ENCODE data around the gene DIS3L2.

Gene DIS3L2

DNA sequence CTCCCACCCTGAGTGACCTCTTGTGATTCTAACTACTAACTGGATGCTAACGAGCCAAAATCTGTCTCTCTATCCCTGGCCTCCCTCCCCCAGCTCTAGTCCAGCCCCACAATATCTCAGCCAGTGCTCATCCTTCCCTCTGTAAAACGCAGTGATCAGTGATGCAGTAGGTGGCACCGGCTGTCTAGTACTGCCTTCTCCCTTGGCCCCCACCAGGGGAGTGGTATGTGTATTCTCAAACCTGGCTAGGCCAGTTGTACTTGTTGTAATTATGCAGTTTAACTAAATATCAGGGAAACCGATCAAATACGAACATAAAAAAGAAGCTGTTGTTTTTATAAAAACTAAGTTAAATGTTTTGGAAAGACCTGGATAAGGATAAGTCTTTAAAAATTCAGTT is 303.8 kb downstream of the DIS3L2 start:
- Histone ChIP-seq H3K27me3 (ENCODE audit: control insufficient read depth in 1 of 2, insufficient read depth in 2 of 2, low read length in 2 of 2) (no peaks in the 10 kb centered on the region), H3K4me3 (ENCODE audit: low read depth in 1 of 2, low read length in 2 of 2) (no peak overlapping the region), H3K36me3 (ENCODE audit: control insufficient read depth in 1 of 2, insufficient read depth in 2 of 2, low read length in 2 of 2) (peaks cover 0 to 38% of the 10 kb centered on the region in 2 donors), H3K9ac (ENCODE audit: low read depth in 1 of 2, low read length in 2 of 2) (no peak overlapping the region), H3K4me1 (ENCODE audit: control insufficient read depth in 1 of 2, insufficient read depth in 2 of 2, low read length in 2 of 2) (no peaks in the 10 kb centered on the region), H3K9me3 (ENCODE audit: control insufficient read depth in 1 of 2, low read length in 2 of 2) (no peaks in the 10 kb centered on the region), H3K27ac (ENCODE audit: low read depth, low read length) (no peak overlapping the region)

DNA sequence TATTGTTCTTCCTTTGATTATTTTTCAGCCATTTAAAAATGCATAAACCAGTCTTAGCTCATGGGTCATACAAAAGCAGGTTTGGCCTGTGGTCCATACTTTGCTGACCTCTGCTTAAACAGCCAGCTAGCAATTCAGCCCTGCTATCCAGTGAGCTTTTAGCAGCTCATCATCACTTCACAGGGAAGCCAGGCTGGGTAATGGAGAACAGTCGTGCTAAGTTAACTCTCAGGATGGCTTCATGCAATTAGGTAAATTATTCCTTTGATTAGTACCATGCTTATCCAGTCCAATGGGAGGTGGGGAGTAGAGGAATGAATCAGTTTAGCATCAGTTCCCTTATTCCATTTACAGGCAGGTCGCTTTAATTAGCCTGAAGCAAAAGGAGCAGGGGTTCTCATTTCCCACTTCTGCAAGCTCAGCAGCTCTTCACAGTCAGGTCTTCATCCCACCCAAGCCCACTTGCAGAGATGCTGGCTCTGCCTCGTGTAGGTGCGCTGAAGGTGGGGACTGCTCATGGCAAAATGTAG is 307.2 kb downstream of the DIS3L2 start:
- Histone ChIP-seq H3K27me3 (ENCODE audit: control insufficient read depth in 1 of 2, insufficient read depth in 2 of 2, low read length in 2 of 2) (no peaks in the 10 kb centered on the region), H3K36me3 (ENCODE audit: control insufficient read depth in 1 of 2, insufficient read depth in 2 of 2, low read length in 2 of 2) (peaks cover 0 to 29% of the 10 kb centered on the region in 2 donors), H3K4me1 (ENCODE audit: control insufficient read depth in 1 of 2, insufficient read depth in 2 of 2, low read length in 2 of 2) (no peaks in the 10 kb centered on the region), H3K4me3 (ENCODE audit: low read depth in 1 of 2, low read length in 2 of 2) (no peak overlapping the region), H3K27ac (ENCODE audit: low read depth, low read length) (no peak overlapping the region), H3K9ac (ENCODE audit: low read depth in 1 of 2, low read length in 2 of 2) (no peak overlapping the region), H3K9me3 (ENCODE audit: control insufficient read depth in 1 of 2, low read length in 2 of 2) (no peaks in the 10 kb centered on the region)

DNA sequence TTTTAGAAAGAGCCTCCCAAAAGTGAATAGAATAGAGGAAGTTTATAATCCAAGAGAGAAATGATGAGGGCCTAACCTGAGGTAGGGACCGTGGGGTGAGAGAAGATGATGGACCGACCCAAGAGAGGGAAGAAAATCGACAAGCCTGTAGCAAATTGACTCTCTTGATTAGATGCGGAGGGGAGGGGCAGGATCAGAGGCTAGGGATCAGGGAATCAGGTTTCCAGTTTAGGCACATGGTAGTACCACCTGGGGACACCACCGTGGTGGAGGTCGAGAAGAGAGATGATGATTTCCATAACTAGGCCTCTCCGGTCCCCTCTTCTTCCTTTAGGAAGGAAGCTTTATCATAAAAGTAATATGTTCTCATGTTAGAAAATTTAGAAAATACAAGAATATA is 308.4 kb downstream of the DIS3L2 start:
- no peak overlapping the region for H3K9ac ChIP-seq (ENCODE audit: low read depth in 1 of 2, low read length in 2 of 2)
- peaks cover 0 to 18% of the 10 kb centered on the region in 2 donors for H3K36me3 ChIP-seq (ENCODE audit: control insufficient read depth in 1 of 2, insufficient read depth in 2 of 2, low read length in 2 of 2)
- H3K27me3 ChIP-seq (ENCODE audit: control insufficient read depth in 1 of 2, insufficient read depth in 2 of 2, low read length in 2 of 2), result no peaks in the 10 kb centered on the region
- no peaks in the 10 kb centered on the region for H3K9me3 ChIP-seq (ENCODE audit: control insufficient read depth in 1 of 2, low read length in 2 of 2)
- H3K4me3 ChIP-seq (ENCODE audit: low read depth in 1 of 2, low read length in 2 of 2), result no peak overlapping the region
- no peaks in the 10 kb centered on the region for H3K4me1 ChIP-seq (ENCODE audit: control insufficient read depth in 1 of 2, insufficient read depth in 2 of 2, low read length in 2 of 2)
- no peak overlapping the region for H3K27ac ChIP-seq (ENCODE audit: low read depth, low read length)

DNA sequence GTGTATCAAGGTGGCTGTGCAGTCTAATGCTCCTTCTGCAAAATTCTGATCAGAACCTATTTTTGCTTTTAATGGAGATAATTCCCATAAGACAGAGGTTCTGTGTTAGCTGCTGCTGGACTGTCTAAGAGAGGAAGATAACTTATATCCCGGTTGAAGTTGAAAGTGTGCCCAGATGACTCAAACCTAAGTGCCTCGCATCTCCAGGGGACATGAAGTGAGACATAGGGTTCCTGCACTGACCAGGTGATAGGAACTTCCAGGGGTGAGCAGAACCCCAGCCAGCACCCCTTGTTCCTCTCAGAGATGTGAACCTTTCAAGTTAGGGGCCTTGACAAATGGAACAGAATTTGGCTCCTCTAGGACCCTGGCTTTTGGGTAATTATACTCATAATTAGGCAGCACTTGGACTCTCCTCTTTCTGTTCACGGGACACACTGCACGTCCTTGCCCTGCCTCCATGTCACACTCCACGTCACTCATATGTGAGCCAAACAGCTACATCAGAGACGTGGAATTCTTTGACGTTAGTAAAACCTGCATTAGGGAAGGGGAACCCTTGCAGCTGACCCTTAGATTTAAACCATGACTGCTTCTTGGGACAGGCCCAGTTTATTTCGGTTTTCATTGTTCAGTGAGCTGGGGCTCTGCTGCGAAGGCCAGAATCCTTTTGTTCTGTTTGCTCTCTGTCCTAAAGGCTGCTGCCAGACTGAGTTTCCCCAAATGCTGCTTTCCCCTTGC is 312.6 kb downstream of the DIS3L2 start:
- Histone ChIP-seq H3K27ac (ENCODE audit: low read depth, low read length) (no peak overlapping the region), H3K36me3 (ENCODE audit: control insufficient read depth in 1 of 2, insufficient read depth in 2 of 2, low read length in 2 of 2) (peaks cover 0 to 13% of the 10 kb centered on the region in 2 donors), H3K27me3 (ENCODE audit: control insufficient read depth in 1 of 2, insufficient read depth in 2 of 2, low read length in 2 of 2) (no peaks in the 10 kb centered on the region), H3K9ac (ENCODE audit: low read depth in 1 of 2, low read length in 2 of 2) (no peak overlapping the region), H3K4me1 (ENCODE audit: control insufficient read depth in 1 of 2, insufficient read depth in 2 of 2, low read length in 2 of 2) (no peaks in the 10 kb centered on the region), H3K4me3 (ENCODE audit: low read depth in 1 of 2, low read length in 2 of 2) (no peak overlapping the region), H3K9me3 (ENCODE audit: control insufficient read depth in 1 of 2, low read length in 2 of 2) (no peaks in the 10 kb centered on the region)

DNA sequence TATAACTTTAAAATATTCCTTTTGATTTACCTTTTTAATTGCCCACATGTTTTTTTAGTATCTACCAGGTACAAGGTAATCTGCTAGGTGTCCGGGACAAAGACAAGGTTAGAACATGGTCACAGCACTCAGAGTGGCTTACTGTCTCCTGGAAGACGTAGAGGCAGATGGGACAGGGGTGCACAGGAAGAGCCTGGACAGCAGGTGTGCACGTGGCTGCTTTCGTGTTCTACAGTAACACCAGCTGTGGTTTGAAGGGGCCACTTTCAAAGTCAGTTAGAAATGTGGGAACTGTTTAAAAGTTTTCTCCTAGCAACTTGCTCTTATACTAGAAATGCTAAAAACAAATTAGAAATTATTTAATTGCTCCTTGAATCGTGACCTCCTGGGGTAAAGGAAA is 314.2 kb downstream of the DIS3L2 start:
- no peak overlapping the region for H3K27ac ChIP-seq (ENCODE audit: low read depth, low read length)

DNA sequence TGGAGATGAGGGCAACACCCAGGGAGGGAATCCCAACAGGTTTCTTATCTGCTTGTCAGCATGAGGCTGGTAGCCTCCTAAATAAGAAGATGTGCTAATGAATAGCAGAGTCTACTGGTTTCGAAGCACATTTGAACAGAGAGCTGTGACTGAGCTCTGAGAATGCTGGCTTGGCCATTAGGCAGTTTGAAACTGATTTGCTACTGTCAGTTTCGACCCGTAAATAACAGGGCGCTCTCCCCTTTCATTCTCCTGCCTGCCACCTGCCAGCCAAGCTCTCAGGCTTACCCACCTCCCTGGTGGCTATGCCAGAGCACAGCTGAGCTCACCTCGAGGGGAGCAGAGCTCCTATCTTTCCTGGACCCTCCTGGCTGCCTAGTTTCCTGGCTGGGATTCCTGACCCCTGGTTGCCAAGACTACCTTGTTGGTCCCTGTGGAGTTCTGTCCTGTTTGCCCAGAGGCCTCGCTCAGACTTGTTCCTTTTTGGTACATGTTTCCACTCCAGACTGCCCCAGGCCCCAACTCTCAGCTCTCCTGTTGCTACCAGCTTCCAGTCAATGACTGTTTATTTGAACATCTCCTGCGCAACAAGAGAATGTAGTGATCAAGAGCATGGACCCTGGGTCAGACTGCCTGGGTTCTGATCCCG is 314.7 kb downstream of the DIS3L2 start:
- H3K4me3 ChIP-seq (ENCODE audit: low read depth in 1 of 2, low read length in 2 of 2), result no peak overlapping the region
- no peak overlapping the region for H3K27ac ChIP-seq (ENCODE audit: low read depth, low read length)
- peaks cover 0 to 17% of the 10 kb centered on the region in 2 donors for H3K36me3 ChIP-seq (ENCODE audit: control insufficient read depth in 1 of 2, insufficient read depth in 2 of 2, low read length in 2 of 2)
- no peaks in the 10 kb centered on the region for H3K9me3 ChIP-seq (ENCODE audit: control insufficient read depth in 1 of 2, low read length in 2 of 2)
- H3K27me3 ChIP-seq (ENCODE audit: control insufficient read depth in 1 of 2, insufficient read depth in 2 of 2, low read length in 2 of 2), result no peaks in the 10 kb centered on the region
- H3K9ac ChIP-seq (ENCODE audit: low read depth in 1 of 2, low read length in 2 of 2), result no peak overlapping the region
- H3K4me1 ChIP-seq (ENCODE audit: control insufficient read depth in 1 of 2, insufficient read depth in 2 of 2, low read length in 2 of 2), result no peaks in the 10 kb centered on the region

More for the DNA sequence above, 314.2 kb downstream of the DIS3L2 start:
- H3K27me3 ChIP-seq (ENCODE audit: control insufficient read depth in 1 of 2, insufficient read depth in 2 of 2, low read length in 2 of 2), result no peaks in the 10 kb centered on the region
- no peaks in the 10 kb centered on the region for H3K4me1 ChIP-seq (ENCODE audit: control insufficient read depth in 1 of 2, insufficient read depth in 2 of 2, low read length in 2 of 2)
- H3K4me3 ChIP-seq (ENCODE audit: low read depth in 1 of 2, low read length in 2 of 2), result no peak overlapping the region
- H3K36me3 ChIP-seq (ENCODE audit: control insufficient read depth in 1 of 2, insufficient read depth in 2 of 2, low read length in 2 of 2), result peaks cover 0 to 16% of the 10 kb centered on the region in 2 donors
- H3K9me3 ChIP-seq (ENCODE audit: control insufficient read depth in 1 of 2, low read length in 2 of 2), result no peaks in the 10 kb centered on the region
- no peak overlapping the region for H3K9ac ChIP-seq (ENCODE audit: low read depth in 1 of 2, low read length in 2 of 2)

DNA sequence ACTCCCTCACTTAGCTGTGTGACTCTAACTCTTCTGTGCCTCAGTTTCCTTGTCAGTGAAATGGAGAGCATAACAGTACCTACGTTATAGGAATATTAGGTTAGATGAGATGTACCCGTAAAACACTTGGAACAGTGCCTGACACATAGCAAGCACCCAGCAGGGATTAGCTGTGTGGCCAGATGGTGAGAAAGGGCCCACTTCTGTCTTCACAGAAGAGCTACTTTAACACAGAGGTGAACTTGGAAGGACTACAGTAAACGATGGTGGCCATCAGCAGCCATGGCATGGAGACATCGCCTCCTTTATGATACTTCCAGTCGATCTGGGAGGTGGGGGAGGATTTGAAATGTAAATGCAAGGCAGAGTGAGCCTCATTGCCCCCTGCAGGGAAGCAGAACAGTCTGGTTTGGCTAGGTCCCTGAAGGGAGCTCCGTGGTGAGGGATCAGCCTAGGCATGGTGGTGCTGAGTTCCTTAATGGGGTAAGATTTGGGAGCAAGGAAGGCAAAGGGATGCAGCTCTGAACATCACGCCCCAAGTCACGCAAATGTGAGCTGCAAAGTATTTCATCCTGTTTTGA is 315.3 kb downstream of the DIS3L2 start:
- no peak overlapping the region for H3K27ac ChIP-seq (ENCODE audit: low read depth, low read length)
- H3K36me3 ChIP-seq (ENCODE audit: control insufficient read depth in 1 of 2, insufficient read depth in 2 of 2, low read length in 2 of 2), result peaks cover 0 to 17% of the 10 kb centered on the region in 2 donors
- H3K4me3 ChIP-seq (ENCODE audit: low read depth in 1 of 2, low read length in 2 of 2), result no peak overlapping the region
- no peaks in the 10 kb centered on the region for H3K27me3 ChIP-seq (ENCODE audit: control insufficient read depth in 1 of 2, insufficient read depth in 2 of 2, low read length in 2 of 2)
- no peaks in the 10 kb centered on the region for H3K4me1 ChIP-seq (ENCODE audit: control insufficient read depth in 1 of 2, insufficient read depth in 2 of 2, low read length in 2 of 2)
- H3K9ac ChIP-seq (ENCODE audit: low read depth in 1 of 2, low read length in 2 of 2), result no peak overlapping the region
- H3K9me3 ChIP-seq (ENCODE audit: control insufficient read depth in 1 of 2, low read length in 2 of 2), result no peaks in the 10 kb centered on the region

DNA sequence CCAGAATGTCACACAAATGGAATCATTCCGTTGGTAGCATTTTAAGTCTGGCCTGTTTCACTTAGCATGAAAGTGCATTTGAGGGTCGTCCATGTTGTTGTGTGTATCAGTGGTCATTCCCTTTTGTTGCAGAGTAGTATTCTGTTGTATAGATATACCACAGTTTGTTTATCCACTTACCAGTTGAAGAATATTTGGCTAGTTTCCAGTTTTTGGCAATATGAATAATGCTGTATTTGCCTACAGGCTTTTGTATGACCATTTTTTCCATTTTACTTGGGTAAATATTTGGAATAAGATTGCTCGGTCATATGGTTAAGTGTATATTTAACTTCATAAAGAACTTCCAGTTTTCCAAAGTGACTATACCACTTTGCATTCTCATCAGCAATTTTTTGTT is 317.0 kb downstream of the DIS3L2 start:
- Histone ChIP-seq H3K4me3 (ENCODE audit: low read depth in 1 of 2, low read length in 2 of 2) (no peak overlapping the region), H3K36me3 (ENCODE audit: control insufficient read depth in 1 of 2, insufficient read depth in 2 of 2, low read length in 2 of 2) (peaks cover 0 to 4% of the 10 kb centered on the region in 2 donors), H3K27me3 (ENCODE audit: control insufficient read depth in 1 of 2, insufficient read depth in 2 of 2, low read length in 2 of 2) (no peaks in the 10 kb centered on the region), H3K9me3 (ENCODE audit: control insufficient read depth in 1 of 2, low read length in 2 of 2) (no peaks in the 10 kb centered on the region), H3K27ac (ENCODE audit: low read depth, low read length) (no peak overlapping the region), H3K4me1 (ENCODE audit: control insufficient read depth in 1 of 2, insufficient read depth in 2 of 2, low read length in 2 of 2) (no peaks in the 10 kb centered on the region), H3K9ac (ENCODE audit: low read depth in 1 of 2, low read length in 2 of 2) (no peak overlapping the region)

DNA sequence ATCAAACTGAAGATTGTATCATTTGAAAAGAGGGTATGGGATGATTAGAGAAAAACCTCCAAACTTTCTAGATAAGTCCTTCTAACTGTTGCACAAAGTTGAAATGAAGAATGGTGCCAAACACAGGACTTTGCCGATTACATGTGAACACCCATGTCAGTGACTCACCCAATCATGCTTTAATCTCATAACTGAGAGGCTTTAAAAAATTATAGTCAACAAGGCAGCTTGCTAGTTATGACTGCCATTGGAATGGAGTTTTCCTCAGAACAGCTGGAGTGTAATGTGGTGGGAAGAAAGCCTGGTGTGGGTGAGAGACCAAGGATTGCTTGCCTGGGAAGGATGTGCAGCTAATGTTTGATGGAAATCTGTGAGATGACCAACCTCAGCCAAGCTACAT is 318.8 kb downstream of the DIS3L2 start:
- Histone ChIP-seq H3K9me3 (ENCODE audit: control insufficient read depth in 1 of 2, low read length in 2 of 2) (no peaks in the 10 kb centered on the region), H3K4me1 (ENCODE audit: control insufficient read depth in 1 of 2, insufficient read depth in 2 of 2, low read length in 2 of 2) (no peaks in the 10 kb centered on the region), H3K9ac (ENCODE audit: low read depth in 1 of 2, low read length in 2 of 2) (no peak overlapping the region), H3K27me3 (ENCODE audit: control insufficient read depth in 1 of 2, insufficient read depth in 2 of 2, low read length in 2 of 2) (no peaks in the 10 kb centered on the region), H3K4me3 (ENCODE audit: low read depth in 1 of 2, low read length in 2 of 2) (no peak overlapping the region), H3K27ac (ENCODE audit: low read depth, low read length) (no peak overlapping the region), H3K36me3 (ENCODE audit: control insufficient read depth in 1 of 2, insufficient read depth in 2 of 2, low read length in 2 of 2) (peaks cover 0 to 4% of the 10 kb centered on the region in 2 donors)

DNA sequence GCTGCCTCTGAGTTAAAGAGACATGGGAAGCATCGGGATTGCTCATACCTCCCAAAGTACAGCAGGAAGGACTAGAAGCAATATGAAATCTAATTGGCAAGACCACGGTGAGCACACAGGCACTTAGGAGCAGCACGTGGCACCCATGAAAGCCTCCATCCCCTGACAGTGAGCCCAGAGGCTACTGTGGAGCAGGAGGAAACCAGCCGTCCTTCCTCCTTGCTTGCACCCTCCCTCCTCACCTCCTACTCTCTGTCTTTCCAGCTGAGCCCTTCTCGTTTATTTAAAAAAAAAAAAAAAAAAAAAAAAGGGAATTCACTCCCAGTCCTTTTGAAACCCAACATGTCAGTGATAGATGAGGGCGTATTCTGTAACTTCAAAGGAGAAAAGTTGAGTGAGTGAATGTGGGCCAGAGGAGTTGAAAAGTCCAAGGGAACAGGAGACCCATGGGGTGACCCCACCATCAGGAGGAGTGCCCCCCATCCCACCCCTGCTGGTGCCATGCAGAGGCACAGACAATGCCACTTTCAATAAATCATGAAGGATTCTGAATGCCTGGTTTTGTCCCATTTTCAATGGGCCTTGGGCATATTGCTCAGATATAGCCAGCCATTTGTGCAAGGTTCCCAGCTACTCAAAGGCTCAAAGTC is 320.5 kb downstream of the DIS3L2 start:
- H3K27ac ChIP-seq (ENCODE audit: low read depth, low read length), result no peak overlapping the region
- no peak overlapping the region for H3K4me3 ChIP-seq (ENCODE audit: low read depth in 1 of 2, low read length in 2 of 2)
- H3K4me1 ChIP-seq (ENCODE audit: control insufficient read depth in 1 of 2, insufficient read depth in 2 of 2, low read length in 2 of 2), result no peaks in the 10 kb centered on the region
- no peak overlapping the region for H3K9ac ChIP-seq (ENCODE audit: low read depth in 1 of 2, low read length in 2 of 2)
- peaks cover 0 to 4% of the 10 kb centered on the region in 2 donors for H3K36me3 ChIP-seq (ENCODE audit: control insufficient read depth in 1 of 2, insufficient read depth in 2 of 2, low read length in 2 of 2)
- H3K27me3 ChIP-seq (ENCODE audit: control insufficient read depth in 1 of 2, insufficient read depth in 2 of 2, low read length in 2 of 2), result no peaks in the 10 kb centered on the region
- no peaks in the 10 kb centered on the region for H3K9me3 ChIP-seq (ENCODE audit: control insufficient read depth in 1 of 2, low read length in 2 of 2)

All from duodenal mucosa (tissue), 2 donors.